B cell (primary cell): ENCODE data around the gene ATP11C.

Source experiments
- CTCF ChIP-seq: fragments of 200-600 bp; IDR thresholded peaks from one replicate; pipeline ENCODE4 v1.8.0; 2022; ENCODE audit warnings: antibody characterized with exemption, mild to moderate bottlenecking
- EZH2 ChIP-seq: IDR thresholded peaks from 2 replicates; pipeline ENCODE4 v1.6.1; 2012; ENCODE audit warnings: borderline replicate concordance, low read depth, mild to moderate bottlenecking, moderate library complexity, low read length; ENCODE audit not compliant: insufficient read depth, poor library complexity, severe bottlenecking

GRCh38 chrX:139932901-139933796 is at the start of gene ATP11C:
- no peak for TF ChIP-seq EZH2
- no peak for TF ChIP-seq CTCF
